HK-2 (cell line): Measurements from ENCODE around the gene RNASE9.
"Not testable (repeated sequence)": the region's sequence is repeated elsewhere in the genome, so short reads cannot be mapped to it uniquely, and the experiment has no call there.

Experiments
- DNase-seq: peaks from one replicate; pipeline ENCODE4 v3.0.0-alpha.2; 2018; ENCODE audit not compliant: unreplicated experiment

RNASE9 gene

GRCh38 chr14:20560961-20561360 is at the start of gene RNASE9:
Gene RNASE9 (minus strand): TSS chr14:20561047.
- DNase-seq: no peak

DNA sequence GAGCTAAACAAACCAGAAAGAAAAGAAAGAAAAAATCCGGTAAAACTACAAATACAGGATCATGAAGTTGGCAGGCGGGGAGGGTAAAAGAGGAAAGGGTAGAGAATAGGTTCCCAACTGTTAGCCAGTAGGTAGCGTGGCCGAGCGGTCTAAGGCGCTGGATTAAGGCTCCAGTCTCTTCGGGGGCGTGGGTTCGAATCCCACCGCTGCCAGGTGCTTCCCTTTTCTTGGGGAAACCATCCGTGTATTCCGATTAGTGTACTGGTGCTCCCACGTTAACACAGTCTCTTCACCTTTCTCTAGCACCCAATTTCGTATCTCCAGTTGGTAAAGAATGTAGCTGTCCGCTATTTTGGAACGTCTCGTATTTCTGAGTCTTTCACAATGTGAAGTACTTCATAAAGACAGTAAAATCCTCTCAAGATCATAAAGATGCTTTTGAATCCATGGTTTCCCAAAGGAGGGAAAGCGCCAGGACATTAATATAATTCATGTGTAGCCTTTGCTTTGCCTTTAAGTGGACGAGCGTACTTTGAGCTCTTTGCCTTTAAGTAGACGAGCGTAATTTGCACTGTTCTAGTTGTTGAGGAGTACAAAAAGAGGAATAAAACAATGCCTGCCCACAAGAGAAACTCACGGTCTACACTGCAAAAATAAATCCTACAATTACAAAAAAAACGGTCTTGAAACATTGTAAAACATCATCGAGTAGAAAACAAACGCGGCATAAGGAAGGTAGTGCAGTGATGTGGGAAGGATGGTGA is 49.3 kb upstream of the RNASE9 start:
- DNase-seq: peak; percentile 80

DNA sequence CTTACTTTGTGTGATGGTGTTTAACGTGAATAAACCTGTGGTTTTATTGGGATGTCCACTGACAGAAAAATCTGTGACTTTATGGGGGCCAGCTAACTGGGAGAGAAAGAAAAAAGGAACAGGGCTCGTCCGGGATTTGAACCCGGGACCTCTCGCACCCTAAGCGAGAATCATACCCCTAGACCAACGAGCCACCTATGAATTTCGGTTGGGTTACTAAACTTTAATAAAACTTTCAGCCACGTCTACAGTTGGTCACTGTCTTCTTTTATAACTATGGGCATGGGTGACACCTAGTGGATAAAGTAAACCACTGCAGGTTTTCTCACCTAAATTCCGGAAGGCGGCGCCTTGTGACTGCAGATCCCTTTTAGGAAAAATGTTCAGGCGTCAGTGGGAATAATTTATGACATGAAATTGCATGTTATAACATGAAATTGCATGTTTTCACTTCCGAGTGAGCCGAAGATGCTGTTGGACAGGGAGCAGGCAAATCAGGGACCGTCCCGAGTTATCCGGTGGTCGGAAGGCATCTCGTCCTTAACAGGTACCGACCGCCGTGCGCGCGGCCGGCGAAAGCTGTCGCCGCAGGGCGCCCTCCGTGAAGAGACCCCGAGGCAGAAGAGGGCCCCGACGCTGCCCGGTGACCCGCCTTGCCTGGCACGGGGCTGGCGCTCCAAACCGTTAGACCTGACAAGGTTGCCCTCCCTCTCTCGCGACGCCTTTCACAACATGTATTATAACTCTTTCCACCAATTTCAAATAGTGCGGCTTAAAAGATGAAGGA is 48.6 kb upstream of the RNASE9 start:
- peak; percentile 81 for DNase-seq

DNA sequence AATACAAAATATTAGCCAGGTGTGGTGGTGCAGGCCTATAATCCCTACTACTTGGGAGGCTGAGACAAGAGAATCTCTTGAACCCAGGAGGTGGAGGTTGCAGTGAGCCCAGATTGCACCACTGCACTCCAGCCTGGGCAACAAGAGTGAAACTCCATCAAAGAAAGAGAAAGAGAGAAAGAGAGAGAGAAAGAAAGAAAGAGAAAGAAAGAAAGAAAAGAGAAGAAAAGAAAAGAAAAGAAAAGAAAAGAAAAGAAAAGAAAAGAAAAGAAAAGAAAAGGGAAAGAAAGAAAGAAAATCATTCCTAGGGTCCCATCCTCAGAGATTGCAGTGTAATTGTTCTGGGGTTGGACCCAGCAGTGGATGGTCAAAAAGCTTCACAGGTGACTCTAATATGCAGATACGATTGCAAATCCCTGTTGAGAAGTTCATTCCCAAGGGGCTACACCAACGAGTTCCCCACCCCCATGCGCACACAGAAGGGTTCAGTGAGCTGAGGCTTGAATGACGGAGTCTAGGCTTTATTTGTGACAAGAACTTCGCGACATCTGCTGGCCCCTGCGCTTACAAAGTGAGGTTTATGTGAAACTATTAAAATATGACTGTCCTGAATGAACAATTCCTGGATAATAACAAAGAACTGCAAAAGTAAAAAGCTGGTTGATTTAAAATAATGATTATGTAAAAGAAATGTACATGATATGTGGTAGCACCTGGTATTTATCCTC is 47.7 kb upstream of the RNASE9 start:
- no peak for DNase-seq

- DNase-seq: no peak
Measured at GRCh38 chr14:20607617-20608016, 46.8 kb upstream of the RNASE9 start.

DNA sequence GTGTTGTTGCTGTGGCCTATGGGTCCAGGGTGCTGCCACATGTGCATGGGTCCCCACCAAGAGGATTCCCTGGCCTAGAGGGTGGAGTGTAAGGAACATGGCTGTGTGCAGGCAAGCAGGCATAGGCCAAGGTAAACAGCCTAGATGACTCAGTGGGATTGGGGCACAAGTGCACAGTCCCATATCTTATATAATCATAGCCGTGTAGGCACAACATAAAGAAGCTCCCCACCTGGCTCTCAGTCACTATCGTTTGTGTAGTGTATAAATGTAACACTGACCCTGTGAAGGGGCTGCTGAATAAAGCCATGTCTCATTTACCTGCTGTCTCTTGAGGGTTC is 46.0 kb upstream of the RNASE9 start:
- no peak for DNase-seq

- peak; percentile 26 for DNase-seq
Measured at GRCh38 chr14:20606190-20606901, 45.5 kb upstream of the RNASE9 start.

DNA sequence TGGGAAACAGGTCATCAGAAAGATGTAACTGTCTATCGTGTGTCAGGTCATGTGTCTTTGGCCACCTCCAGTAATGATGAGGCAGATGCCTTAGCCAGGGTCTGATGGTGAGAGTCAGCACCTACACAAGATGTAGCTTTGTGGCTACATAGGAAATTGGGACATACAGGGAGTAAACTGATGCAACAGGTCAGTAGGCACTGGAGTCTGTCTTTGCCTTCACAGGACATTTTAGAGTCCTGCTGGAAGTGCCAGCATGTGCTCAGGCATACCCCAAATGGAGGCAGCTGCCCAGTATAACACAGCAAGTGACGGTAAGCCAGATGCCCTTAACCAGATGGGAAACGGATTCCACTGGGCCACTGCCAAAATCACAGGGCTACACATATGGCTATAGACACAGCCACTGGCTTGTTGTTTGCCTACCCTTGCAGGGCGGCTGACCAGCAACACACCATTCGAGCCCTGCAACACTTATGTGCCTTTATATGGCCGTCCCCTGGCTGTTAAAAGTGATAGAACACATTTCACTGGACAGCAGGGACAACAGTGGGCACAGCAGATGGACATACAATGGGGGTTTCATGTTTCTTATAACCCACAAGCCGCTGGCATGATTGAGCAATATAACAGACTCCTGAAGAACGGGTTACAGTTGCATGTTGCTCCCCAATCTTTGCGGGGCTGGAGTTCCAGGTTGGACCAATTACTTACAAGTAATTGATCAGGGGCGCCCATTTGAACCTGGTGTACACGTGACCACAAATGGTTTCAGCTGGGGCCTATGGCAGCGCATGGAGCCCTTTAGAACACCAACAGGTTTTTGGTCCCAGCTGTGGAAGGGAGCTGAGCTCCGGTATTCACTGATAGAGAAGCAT is 43.2 kb upstream of the RNASE9 start:
- DNase-seq: no peak

DNA sequence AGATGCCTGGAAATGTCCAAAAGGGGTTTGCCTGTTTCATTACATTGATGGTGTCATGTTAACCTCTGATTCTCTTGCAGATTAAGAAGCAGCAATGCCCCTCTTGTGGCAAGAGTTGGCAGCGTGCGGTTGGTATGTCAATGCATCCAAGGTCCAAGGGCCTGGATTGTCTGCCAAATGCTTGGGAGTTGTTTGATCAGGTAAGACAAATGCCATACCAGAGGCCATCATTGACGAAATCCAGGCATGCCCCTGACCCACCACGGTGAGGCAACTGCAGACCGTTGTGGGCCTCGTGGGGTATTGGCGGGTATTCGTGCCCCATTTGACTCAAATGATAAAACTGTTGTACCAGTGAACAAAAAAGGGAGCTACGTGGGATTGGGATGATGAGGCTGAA is 41.7 kb upstream of the RNASE9 start:
- DNase-seq: no peak

- DNase-seq: no peak
Measured at GRCh38 chr14:20601522-20601921, 40.7 kb upstream of the RNASE9 start.

GRCh38 chr14:20597108-20597507 is 36.3 kb upstream of the RNASE9 start:
- DNase-seq: no peak

DNA sequence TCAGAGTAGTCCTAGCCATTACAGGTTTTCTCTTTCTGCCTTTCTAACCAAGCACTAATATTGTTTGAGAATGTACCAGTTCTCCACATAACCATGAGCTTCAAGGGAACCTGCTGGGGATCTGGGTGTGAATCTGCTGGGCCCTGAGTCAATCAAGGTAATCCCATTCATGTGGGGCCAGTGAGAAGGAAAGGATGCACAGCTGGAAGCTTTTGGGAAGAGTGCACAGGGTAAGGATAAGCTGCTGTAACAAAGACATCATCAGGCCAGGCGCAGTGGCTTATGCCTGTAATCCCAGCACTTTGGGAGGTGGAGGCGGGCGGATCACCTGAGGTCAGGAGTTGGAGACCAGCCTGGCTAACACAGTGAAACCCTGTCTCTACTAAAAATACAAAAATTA is 34.9 kb upstream of the RNASE9 start:
- not testable (repeated sequence) for DNase-seq

GRCh38 chr14:20592574-20592973 is 31.7 kb upstream of the RNASE9 start:
- no peak for DNase-seq

DNA sequence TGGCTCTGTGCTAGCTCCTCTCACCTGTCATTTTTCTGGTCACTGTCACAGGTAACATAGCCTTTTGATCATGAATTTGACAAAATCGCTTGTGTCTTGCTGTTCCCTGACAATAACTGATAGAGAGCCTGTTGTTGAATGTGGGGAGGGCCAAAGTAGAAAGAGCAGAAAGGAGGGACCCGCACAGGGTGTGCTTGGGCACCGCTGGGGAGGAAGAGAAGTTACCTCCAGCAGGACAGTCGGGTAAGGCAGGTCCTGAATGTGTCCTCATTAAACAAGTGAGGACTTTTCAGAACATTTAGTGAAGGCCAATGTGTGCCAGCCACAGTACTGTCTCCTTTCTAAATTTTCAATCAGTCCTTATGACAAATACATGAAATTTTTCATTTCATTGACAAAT is 30.4 kb upstream of the RNASE9 start, which contains the start of gene RNASE12:
Gene RNASE12 (minus strand): TSS at position 142 of the 400 bp plus-strand sequence. CDS start 653 bp downstream, outside the sequence.
- no peak for DNase-seq

GRCh38 chr14:20587489-20588154 is 26.8 kb upstream of the RNASE9 start, which contains the start of gene RNASE11:
Gene RNASE11 (minus strand): TSS chr14:20588001.
- DNase-seq: no peak

- DNase-seq: no peak
Measured at GRCh38 chr14:20583908-20584307, 23.1 kb upstream of the RNASE9 start.

DNA sequence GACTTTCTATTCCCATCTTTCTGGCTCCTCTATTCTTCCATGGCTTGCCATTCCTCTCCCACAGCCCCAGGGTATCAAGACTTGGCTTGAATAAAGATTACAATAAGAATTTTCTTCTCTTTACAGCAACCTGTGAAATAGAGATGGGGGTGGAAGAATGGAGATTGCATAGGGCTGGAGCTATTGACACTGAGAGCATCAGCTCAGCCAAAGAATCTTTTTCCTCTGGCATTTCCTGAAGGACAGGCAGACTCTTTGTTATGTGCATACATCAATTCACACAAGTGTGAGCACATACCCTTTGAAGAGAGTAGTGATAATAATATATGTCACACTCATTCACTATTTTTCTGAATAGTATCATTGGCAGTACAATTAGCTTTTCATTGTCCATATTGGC is 22.3 kb upstream of the RNASE9 start:
- no peak for DNase-seq

- no peak for DNase-seq
Measured at GRCh38 chr14:20580242-20580641, 19.4 kb upstream of the RNASE9 start.

DNA sequence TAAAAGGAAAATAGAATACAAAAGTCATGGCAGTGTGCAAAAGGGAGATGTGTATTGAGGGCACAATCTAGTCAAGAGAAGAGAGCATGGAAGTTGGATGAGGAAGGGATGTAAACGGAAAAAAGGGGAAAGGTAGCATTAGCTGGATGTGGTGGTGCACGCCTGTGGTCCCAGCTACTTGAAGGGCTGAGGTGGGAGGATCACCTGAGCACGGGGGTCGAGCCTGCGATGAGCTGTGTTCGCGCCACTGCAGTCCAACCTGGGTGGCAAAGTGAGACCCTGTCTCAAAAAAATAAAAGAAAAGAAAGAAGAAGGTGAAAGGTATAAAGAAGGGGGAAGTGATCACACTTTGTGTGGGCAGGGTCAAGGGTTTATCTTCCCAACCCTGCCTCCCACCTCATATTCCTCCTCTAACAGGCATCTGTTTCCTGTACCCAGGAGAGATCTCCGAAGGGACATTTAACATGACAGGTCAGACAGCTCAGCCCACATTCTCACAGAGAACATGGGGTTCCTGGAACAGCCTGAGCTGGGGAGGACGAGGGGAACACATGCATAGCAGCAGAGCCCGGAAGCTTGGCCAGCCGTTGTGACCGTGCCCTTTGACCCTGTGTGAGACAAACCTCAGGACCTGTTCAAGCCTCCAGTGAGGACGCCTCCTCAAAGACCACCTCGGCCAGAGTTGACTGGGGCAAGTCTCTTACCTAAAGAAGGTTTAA is 18.1 kb upstream of the RNASE9 start:
- no peak for DNase-seq

DNA sequence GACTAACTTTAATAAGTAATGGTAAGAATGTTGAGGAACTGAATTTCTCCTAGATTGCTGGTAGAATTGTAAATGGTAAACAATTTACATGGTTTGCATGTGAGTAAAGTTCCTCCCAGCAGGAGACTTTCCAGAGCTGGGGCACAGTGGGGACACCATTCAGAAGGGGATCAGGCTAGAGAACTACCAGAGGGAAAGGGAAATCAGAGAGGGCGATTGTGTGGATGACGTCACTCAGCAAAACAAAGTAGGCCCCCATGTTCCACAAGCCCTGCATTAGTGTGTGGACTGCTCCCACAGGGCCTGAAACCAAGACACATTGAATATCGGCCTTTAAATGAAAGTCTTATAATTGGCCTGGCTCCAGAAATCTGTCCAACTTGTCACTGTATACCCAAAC is 17.5 kb upstream of the RNASE9 start:
- no peak for DNase-seq
